HG03066 (cell line): ENCODE results near the gene RUNX2.
"Not testable (repeated sequence)": the region's sequence is repeated elsewhere in the genome, so short reads cannot be mapped to it uniquely, and the experiment has no call there.

Experiments used
- ATAC-seq: cut with Tn5 transposase; IDR thresholded peaks from one replicate; pipeline ENCODE4 v1.9.1; 2021; ENCODE audit warnings: low read depth; ENCODE audit not compliant: unreplicated experiment

RUNX2 gene

GRCh38 chr6:45327956-45328522 is at the start of gene RUNX2:
Gene RUNX2, plus strand, starts transcription at chr6:45328330. Its CDS starts 397 bp downstream, at chr6:45328727.
- no peak for ATAC-seq

GRCh38 chr6:45278367-45278766 is 49.8 kb upstream of the RUNX2 start:
- ATAC-seq = no peak

GRCh38 chr6:45286707-45287106 is 41.4 kb upstream of the RUNX2 start:
- not testable (repeated sequence) for ATAC-seq

- no peak for ATAC-seq
These were observed 38.2 kb upstream of the RUNX2 start for GRCh38 chr6:45289751-45290514.

DNA sequence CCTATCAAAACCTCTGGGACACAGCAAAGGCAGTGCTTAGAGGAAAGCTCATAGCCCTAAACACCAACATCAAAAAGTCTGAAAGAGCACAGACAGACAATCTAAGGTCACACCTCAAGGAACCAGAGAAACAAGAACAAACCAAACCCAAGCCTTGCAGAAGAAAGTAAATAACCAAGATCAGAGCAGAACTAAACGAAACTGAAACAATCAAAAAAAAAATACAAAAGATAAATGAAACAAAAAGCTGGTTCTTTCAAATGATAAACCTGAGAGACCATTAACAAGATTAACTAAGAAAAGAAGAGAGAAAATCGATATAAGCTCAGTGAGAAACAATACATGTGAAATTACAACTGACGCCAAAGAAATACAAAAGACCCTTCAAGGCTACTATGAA is 34.8 kb upstream of the RUNX2 start:
- no peak for ATAC-seq

- ATAC-seq = not testable (repeated sequence)
These were observed 33.9 kb upstream of the RUNX2 start for GRCh38 chr6:45294065-45294701.

DNA sequence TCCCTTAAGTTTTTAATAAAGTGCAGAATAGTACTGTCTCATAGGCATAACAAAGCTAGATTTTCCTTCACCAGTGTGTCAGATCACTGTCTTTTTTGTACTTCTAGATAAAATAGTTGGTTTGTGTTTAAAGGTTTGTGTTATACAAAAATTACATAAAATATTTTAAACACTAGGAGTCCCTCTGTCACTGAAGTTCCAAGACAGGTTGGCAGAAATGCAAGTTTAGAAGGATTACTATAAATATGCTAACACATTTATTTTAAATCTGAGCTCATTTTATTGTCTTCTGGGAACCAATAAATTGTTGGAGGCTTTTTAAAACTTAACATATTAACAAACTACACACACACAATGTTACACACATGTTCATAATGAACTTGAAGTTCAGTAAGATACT is 30.8 kb upstream of the RUNX2 start:
- ATAC-seq = no peak

DNA sequence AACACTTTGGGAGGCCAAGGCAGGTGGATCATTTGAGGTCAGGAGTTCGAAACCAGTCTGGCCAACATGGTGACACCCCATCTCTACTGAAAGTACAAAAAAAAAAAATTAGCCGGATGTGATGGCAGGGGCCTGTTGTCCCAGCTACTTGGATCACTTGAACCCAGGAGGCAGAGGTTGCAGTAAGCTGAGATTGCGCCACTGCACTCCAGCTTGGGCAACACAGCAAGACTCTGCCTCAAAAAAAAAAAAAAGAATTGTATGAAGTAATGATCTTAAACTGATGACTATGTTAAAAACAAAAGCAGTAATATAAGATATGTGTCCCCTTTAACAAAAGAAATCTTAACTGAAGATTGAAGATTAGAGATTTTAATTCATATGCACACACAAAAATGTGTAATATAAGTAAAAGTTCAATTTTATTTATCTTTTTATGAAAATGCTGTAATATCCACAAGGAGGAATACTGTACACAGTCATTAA is 29.0 kb upstream of the RUNX2 start:
- ATAC-seq = no peak

GRCh38 chr6:45300736-45301135 is 27.4 kb upstream of the RUNX2 start:
- ATAC-seq = no peak

GRCh38 chr6:45301348-45302142 is 26.6 kb upstream of the RUNX2 start:
- no peak for ATAC-seq

DNA sequence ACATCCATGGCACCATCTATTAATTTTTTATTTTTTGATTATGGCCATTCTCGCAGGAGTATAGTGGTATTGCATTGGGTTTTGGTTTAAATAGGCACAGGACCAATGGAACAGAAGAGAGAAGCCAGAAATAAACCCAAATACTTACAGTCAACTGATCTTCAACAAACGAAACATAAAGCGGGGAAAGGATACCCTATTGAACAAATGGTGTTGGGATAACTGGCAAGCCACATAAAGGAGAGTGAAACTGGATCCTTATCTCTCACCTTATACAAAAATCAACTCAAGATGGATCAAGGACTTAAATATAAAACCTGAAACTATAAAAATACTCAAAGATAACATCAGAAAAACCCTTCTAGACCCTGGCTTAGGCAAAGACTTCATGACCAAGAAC is 25.3 kb upstream of the RUNX2 start:
- ATAC-seq = no peak

DNA sequence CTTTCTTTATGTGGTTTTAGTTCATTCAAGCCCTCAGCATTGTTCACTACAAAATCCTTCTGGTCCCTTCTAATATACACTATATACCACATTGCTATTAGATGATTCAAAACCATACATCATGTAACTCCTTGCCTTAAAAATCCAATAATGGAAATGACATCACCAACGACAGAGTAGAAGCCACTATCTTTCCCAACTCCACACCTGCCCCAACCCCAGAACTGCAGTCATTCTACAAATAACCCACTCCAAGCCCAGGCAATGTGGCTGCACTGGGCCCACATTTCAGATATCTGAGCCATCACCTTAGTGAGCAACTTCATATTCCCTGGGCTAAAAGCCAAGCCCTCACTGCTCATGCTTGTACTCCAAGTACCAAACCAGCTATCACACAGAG is 22.6 kb upstream of the RUNX2 start:
- no peak for ATAC-seq

DNA sequence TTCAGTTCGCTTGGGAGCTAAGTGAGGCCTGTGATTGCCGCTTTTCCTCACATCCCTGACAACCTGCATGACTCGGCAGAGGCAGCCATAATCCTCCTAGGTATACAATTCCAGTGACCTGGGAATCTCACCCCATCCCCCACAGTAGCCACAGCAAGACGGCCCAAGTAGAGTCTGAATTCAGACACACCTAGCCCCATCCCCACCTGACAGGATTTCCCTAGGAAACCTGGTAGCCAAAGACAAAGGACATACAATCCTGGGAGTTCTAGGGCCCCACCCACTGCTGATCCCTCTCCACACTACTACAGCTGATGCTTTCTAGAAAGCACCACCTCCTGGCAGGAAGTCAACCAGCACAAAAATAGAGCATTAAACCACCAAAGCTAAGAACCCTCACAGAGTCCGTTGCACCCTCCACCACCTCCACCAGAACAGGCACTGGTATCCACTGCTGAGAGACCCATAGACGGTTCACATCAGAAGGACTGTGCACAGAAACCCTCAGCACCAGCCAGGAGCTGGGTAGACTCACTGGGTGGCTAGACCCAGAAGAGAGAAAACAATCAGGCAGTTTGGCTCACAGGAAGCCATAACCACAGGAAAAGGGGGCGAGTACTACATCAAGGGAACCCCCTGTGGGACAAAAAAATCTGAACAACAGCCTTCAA is 17.9 kb upstream of the RUNX2 start:
- ATAC-seq = no peak

GRCh38 chr6:45314146-45314545 is 14.0 kb upstream of the RUNX2 start:
- no peak for ATAC-seq

GRCh38 chr6:45320349-45320748 is 7.8 kb upstream of the RUNX2 start:
- ATAC-seq = no peak

- no peak for ATAC-seq
These were observed 4.4 kb upstream of the RUNX2 start for GRCh38 chr6:45323656-45324224.

DNA sequence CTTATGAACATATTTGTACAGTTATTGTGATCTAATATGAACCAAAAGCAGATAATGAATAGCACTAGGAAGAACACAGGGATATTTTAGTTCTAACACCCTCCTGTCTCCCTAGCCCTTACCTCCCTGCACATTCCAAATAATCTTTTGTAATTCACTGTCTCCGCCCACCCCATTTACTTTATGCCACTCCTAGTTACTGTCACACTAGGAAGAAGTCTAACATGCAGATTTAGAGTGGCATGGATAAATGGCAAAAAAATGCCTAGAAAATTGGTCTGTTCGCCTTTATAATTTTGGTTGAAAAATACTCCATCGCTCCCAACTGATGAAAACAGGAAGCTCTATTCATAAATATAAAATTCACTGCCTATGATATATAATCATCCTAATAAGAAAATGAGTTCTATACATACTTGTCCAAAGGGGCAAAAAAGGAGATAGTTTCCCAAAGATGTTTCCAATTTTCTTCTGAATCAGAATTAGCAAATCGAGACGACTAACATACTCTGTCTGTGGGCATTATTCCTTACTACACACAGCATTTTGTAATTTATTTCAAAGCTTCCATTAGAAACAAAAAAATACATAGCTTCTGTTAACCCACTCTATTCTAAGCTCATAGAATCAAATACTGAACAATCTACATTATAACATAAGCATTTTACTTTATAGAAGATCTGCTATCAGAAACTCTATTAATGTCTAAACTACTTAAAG is 1.3 kb upstream of the RUNX2 start:
- ATAC-seq = no peak

GRCh38 chr6:45328523-45328922 is 393 bp downstream of the RUNX2 start:
- ATAC-seq = no peak

GRCh38 chr6:45344900-45345299 is 16.8 kb downstream of the RUNX2 start:
- ATAC-seq = no peak
